ENCODE data around the gene RNF150.

The RNF150 gene

DNA sequence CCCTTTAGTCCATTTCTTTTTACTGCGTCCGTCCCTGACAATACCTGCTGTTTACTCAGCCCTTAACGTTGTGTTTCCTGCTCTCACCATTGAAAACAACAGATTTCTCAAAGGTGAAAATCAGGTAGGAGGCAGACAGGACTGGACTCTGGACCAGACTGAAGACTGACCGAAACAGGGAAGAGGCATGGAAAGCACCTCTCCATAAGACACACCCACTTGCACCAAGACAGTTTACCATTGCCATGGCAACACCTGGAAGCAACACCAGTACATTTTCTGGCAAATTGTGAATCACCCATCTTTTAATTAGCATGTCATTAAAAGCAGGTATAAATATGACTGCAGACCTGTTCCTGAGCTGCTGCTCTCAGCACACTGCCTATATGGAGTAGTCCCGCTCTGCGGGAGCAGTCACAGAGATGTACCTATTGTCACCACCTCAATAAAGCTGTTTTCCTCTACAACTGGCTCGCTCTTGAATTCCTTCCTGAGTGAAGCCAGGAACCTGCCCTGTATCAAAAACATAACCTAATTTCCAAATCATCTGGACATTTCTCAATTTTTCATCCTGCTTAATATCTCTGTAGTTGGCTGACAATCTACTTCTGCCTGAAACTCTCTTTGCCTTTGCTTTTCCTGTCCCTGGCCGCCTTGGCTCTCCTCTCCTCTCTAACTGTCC is 117.0 kb downstream of the RNF150 start:
- TF ChIP-seq SNAI2 (CRISPR knock-in tag; IDR thresholded peaks at IDR 0.05) = peak; percentile 24; the same call in 1 of the 2 replicates
- TF ChIP-seq POU6F1 (CRISPR knock-in tag; IDR thresholded peaks at IDR 0.05; ENCODE audit: borderline replicate concordance, low read depth) = no peak
- no peak for TF ChIP-seq OSR1 (CRISPR knock-in tag; IDR thresholded peaks at IDR 0.05)
- TF ChIP-seq, protein P1, sequence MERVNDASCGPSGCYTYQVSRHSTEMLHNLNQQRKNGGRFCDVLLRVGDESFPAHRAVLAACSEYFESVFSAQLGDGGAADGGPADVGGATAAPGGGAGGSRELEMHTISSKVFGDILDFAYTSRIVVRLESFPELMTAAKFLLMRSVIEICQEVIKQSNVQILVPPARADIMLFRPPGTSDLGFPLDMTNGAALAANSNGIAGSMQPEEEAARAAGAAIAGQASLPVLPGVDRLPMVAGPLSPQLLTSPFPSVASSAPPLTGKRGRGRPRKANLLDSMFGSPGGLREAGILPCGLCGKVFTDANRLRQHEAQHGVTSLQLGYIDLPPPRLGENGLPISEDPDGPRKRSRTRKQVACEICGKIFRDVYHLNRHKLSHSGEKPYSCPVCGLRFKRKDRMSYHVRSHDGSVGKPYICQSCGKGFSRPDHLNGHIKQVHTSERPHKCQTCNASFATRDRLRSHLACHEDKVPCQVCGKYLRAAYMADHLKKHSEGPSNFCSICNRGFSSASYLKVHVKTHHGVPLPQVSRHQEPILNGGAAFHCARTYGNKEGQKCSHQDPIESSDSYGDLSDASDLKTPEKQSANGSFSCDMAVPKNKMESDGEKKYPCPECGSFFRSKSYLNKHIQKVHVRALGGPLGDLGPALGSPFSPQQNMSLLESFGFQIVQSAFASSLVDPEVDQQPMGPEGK (CRISPR knock-in tag; IDR thresholded peaks at IDR 0.05; ENCODE audit: borderline replicate concordance) = no peak
- TF ChIP-seq TCF4 (CRISPR knock-in tag; IDR thresholded peaks at IDR 0.05; ENCODE audit: borderline replicate concordance) = peak; percentile 86
- TF ChIP-seq ZNF565 (CRISPR knock-in tag; conservative IDR thresholded peaks at IDR 0.05; ENCODE audit: low read depth) = no peak
- TF ChIP-seq ZC3H10 (CRISPR knock-in tag; IDR thresholded peaks at IDR 0.05) = no peak
- no peak; the same call in 1 of the 2 replicates for TF ChIP-seq ZFP3 (CRISPR knock-in tag; IDR thresholded peaks at IDR 0.05)
- TF ChIP-seq CSDC2 (CRISPR knock-in tag; IDR thresholded peaks at IDR 0.05) = peak; percentile 64; the same call in 1 of the 2 replicates
- TF ChIP-seq ZNF8 (CRISPR knock-in tag; IDR thresholded peaks at IDR 0.05) = 0 out of 2 replicates have a peak, but pooled peaks have one; percentile 6
- TF ChIP-seq ARNTL (CRISPR knock-in tag; IDR thresholded peaks at IDR 0.05; ENCODE audit: borderline replicate concordance, low read depth) = peak; percentile 5; the same call in 1 of the 2 replicates
- 0 out of 2 replicates have a peak, but pooled peaks have one; percentile 35 for TF ChIP-seq GLIS3 (CRISPR knock-in tag; IDR thresholded peaks at IDR 0.05)
- no peak for TF ChIP-seq ZNF70 (CRISPR knock-in tag; IDR thresholded peaks at IDR 0.05)
- TF ChIP-seq, protein P2, sequence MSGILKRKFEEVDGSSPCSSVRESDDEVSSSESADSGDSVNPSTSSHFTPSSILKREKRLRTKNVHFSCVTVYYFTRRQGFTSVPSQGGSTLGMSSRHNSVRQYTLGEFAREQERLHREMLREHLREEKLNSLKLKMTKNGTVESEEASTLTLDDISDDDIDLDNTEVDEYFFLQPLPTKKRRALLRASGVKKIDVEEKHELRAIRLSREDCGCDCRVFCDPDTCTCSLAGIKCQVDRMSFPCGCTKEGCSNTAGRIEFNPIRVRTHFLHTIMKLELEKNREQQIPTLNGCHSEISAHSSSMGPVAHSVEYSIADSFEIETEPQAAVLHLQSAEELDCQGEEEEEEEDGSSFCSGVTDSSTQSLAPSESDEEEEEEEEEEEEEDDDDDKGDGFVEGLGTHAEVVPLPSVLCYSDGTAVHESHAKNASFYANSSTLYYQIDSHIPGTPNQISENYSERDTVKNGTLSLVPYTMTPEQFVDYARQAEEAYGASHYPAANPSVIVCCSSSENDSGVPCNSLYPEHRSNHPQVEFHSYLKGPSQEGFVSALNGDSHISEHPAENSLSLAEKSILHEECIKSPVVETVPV (CRISPR knock-in tag; IDR thresholded peaks at IDR 0.05) = peak; percentile 42; the same call in 1 of the 2 replicates
- TF ChIP-seq BACH2 (CRISPR knock-in tag; IDR thresholded peaks at IDR 0.05; ENCODE audit: borderline replicate concordance) = no peak
- TF ChIP-seq, protein P3, sequence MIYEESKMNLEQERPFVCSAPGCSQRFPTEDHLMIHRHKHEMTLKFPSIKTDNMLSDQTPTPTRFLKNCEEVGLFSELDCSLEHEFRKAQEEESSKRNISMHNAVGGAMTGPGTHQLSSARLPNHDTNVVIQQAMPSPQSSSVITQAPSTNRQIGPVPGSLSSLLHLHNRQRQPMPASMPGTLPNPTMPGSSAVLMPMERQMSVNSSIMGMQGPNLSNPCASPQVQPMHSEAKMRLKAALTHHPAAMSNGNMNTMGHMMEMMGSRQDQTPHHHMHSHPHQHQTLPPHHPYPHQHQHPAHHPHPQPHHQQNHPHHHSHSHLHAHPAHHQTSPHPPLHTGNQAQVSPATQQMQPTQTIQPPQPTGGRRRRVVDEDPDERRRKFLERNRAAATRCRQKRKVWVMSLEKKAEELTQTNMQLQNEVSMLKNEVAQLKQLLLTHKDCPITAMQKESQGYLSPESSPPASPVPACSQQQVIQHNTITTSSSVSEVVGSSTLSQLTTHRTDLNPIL (CRISPR knock-in tag; IDR thresholded peaks at IDR 0.05; ENCODE audit: low read depth) = no peak
- no peak for TF ChIP-seq ZFP30 (CRISPR knock-in tag; IDR thresholded peaks at IDR 0.05)
- TF ChIP-seq ISL1 (CRISPR knock-in tag; IDR thresholded peaks at IDR 0.05) = peak; percentile 79
- no peak for TF ChIP-seq TOX (CRISPR knock-in tag; IDR thresholded peaks at IDR 0.05; ENCODE audit: borderline replicate concordance)
- no peak for TF ChIP-seq RARB (CRISPR knock-in tag; IDR thresholded peaks at IDR 0.05)
- TF ChIP-seq TSHZ2 (CRISPR knock-in tag; IDR thresholded peaks at IDR 0.05) = peak; percentile 93
- no peak for TF ChIP-seq ESRRG (CRISPR knock-in tag; IDR thresholded peaks at IDR 0.05)
- TF ChIP-seq PPARA (CRISPR knock-in tag; IDR thresholded peaks at IDR 0.05; ENCODE audit: borderline replicate concordance) = no peak
- ATAC-seq = no peak

DNA sequence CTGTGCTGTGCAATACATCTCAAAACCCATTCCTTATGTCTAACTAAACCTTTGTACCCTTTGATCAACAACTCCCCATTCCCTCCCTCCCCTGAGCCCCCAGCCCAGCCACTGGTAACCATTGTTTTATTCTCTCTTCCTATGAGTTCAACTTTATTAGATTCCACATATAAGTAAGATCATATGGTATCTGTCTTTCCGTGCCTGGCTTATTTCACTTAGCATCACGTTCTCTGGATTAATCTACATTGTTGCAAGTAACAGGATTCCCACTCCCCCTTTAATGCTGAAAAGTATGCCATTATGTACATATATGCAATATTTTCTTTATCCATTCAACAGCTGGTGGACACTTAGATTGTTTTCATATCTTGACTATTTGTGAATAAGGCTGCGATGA is 119.4 kb downstream of the RNF150 start:
- ATAC-seq = no peak
- TF ChIP-seq TSHZ2 (CRISPR knock-in tag; IDR thresholded peaks at IDR 0.05) (0 out of 2 replicates have a peak, but pooled peaks have one; percentile 14), SNAI2 (CRISPR knock-in tag; IDR thresholded peaks at IDR 0.05) (no peak), ZFP3 (CRISPR knock-in tag; IDR thresholded peaks at IDR 0.05) (no peak), ZFP30 (CRISPR knock-in tag; IDR thresholded peaks at IDR 0.05) (no peak), ESRRG (CRISPR knock-in tag; IDR thresholded peaks at IDR 0.05) (no peak), ARNTL (CRISPR knock-in tag; IDR thresholded peaks at IDR 0.05; ENCODE audit: borderline replicate concordance, low read depth) (no peak), BACH2 (CRISPR knock-in tag; IDR thresholded peaks at IDR 0.05; ENCODE audit: borderline replicate concordance) (no peak), POU6F1 (CRISPR knock-in tag; IDR thresholded peaks at IDR 0.05; ENCODE audit: borderline replicate concordance, low read depth) (no peak), ISL1 (CRISPR knock-in tag; IDR thresholded peaks at IDR 0.05) (no peak)
- TF ChIP-seq, protein P2 (CRISPR knock-in tag; IDR thresholded peaks at IDR 0.05) = no peak

Measured in SK-N-SH treated with all-trans-retinoic acid at 6 μM for 48 hours (cell line).